Stomach (tissue), 9 donors: ENCODE measurements around the gene GALM. TPM values are rescaled to one million over a fixed set of nuclear protein-coding genes. Genes with fewer than 3 reads are reported as not detected.
"Not testable (repeated sequence)": the region's sequence is repeated elsewhere in the genome, so short reads cannot be mapped to it uniquely, and the experiment has no call there.

Experiments used
- DNase-seq, 2 donors: peaks; one replicate each; pipeline versions ENCODE4 v3.0.0 to v3.0.0-alpha.2; 2013 to 2019
- H3K27ac ChIP-seq, 5 donors: fragments of 200-600 bp in 4 of 5; sonication (generic) in 4 of 5; one replicate each; pipeline ENCODE4 v1.5.1; 2013 to 2019; ENCODE audit warnings: mild to moderate bottlenecking in 1 of 5, moderate library complexity in 1 of 5
- H3K27me3 ChIP-seq, 3 donors: fragments of 200-600 bp; sonication (generic); one replicate each; pipeline ENCODE4 v1.5.1; 2017 to 2019; ENCODE audit warnings: mixed run types in 1 of 3
- H3K36me3 ChIP-seq, 4 donors: fragments of 200-600 bp; sonication (generic); 1 replicate in 3 of 4; 2 replicates in 1 of 4; pipeline ENCODE4 v1.5.1; 2016 to 2019
- H3K4me1 ChIP-seq, 4 donors: fragments of 200-600 bp; sonication (generic); one replicate each; pipeline ENCODE4 v1.5.1; 2016 to 2019
- H3K4me3 ChIP-seq, 4 donors: fragments of 200-600 bp; sonication (generic) in 3 of 4; one replicate each; pipeline ENCODE4 v1.5.1; 2016 to 2019; ENCODE audit warnings: mild to moderate bottlenecking in 1 of 4
- H3K9me3 ChIP-seq, 4 donors: fragments of 200-600 bp; sonication (generic); one replicate each; pipeline ENCODE4 v1.5.1; 2016 to 2019
- CTCF ChIP-seq, 7 experiments: fragments of 450-650 bp in 4 of 7; fragments of 200-600 bp in 3 of 7; sonication (generic) in 3 of 7; IDR thresholded peaks; one replicate each; pipeline ENCODE4 v1.5.1; 2016 to 2019; ENCODE audit warnings: antibody characterized with exemption in 7 of 7, control low read depth in 2 of 7, mild to moderate bottlenecking in 1 of 7
- EP300 ChIP-seq: sonication (generic); formaldehyde crosslinking; IDR thresholded peaks from one replicate; pipeline ENCODE4 v1.6.1; 2017; ENCODE audit warnings: antibody characterized with exemption
- POLR2A ChIP-seq, 4 donors: fragments of 450-650 bp; IDR thresholded peaks; one replicate each; pipeline ENCODE4 v1.6.1; 2016; ENCODE audit warnings: antibody characterized with exemption in 4 of 4, control low read depth in 2 of 4, mild to moderate bottlenecking in 1 of 4, moderate library complexity in 1 of 4
- POLR2AphosphoS5 ChIP-seq, 3 donors: sonication (generic); formaldehyde crosslinking; IDR thresholded peaks; one replicate each; pipeline ENCODE4 v1.6.1; 2016; ENCODE audit warnings: antibody characterized with exemption in 3 of 3
- WGBS, 5 donors: extraction: QIAGEN DNeasy Blood & Tissue Kit in 3 of 5; methylation state at CpG; one replicate each; pipeline versions ENCODE4 v1.1.5 to v1.1.7; 2013 to 2018; 5-methylcytosine and 5-hydroxymethylcytosine counted together
- intact Hi-C: fragments of 100-400 bp; cut with DNase I; formaldehyde crosslinking; loops from one replicate; pipeline ENCODE4 v1.15.1; 2023; ENCODE audit warnings: low total_unique reads
- polyA plus RNA-seq, 3 donors: library from polyadenylated mRNA; stranded (reverse); fragments of 200-250 nt; gene quantifications; one replicate each; pipeline ENCODE4 v1.2.3, GENCODE V29; 2013
- total RNA-seq, 5 donors: library from RNA; depleted of rRNA; stranded (reverse); fragments of >200 nt; gene quantifications; one replicate each; pipeline versions ENCODE4 v1.1.0 to v1.2.3, GENCODE V29; 2014 to 2016
- donor health status: healthy with polysubstance abuse.
- donor health status: Bipolar disorder and iron deficiency.
- donor health status: healthy.

GALM gene
- total and polyA plus RNA-seq, 8 donors = 2.2 to 17.8 (median 9.3) TPM; not detected in 1

- WGBS, 5 donors = 92 to 95% (median 93%) methylated on average over 16 of the region's 16 CpGs
- Histone ChIP-seq H3K27ac (no peak overlapping the region), H3K4me1 (peaks cover 9 to 37% (median 23%) of the 10 kb centered on the region in 4 donors), H3K27me3 (no peaks in the 10 kb centered on the region), H3K36me3 (no peaks in the 10 kb centered on the region), H3K4me3 (no peak overlapping the region), H3K9me3 (no peaks in the 10 kb centered on the region)
- no peak for DNase-seq
- intact Hi-C loops = no loop called here
- TF ChIP-seq EP300 = no peak
These were observed 3.0 kb downstream of the GALM start for GRCh38 chr2:38668779-38669479.

- peaks cover 0 to 8% (median 6%) of the 10 kb centered on the region in 4 donors for H3K36me3 ChIP-seq
- peaks cover 7 to 26% (median 18%) of the 10 kb centered on the region in 4 donors for H3K4me1 ChIP-seq
- no peak overlapping the region for H3K4me3 ChIP-seq
- 77 to 88% (median 84%) methylated on average over 6 of the region's 6 CpGs for WGBS, 5 donors
- H3K27me3 ChIP-seq = no peaks in the 10 kb centered on the region
- TF ChIP-seq EP300 (no peak), CTCF (IDR thresholded peaks at IDR 0.05) (no peak), POLR2AphosphoS5 (IDR thresholded peaks at IDR 0.05) (no peak), POLR2A (IDR thresholded peaks at IDR 0.05) (no peak)
- intact Hi-C loops = loop anchor here (10.0 kb wide), 1 partner anchor 67 kb away; the partner anchor contains the start of gene HNRNPLL
- no peaks in the 10 kb centered on the region for H3K9me3 ChIP-seq
- no peak overlapping the region for H3K27ac ChIP-seq
- no peak for DNase-seq
These were observed 5.4 kb downstream of the GALM start for GRCh38 chr2:38671303-38671702.

GRCh38 chr2:38671946-38672345, 6.0 kb downstream of the GALM start:
- no peaks in the 10 kb centered on the region for H3K27me3 ChIP-seq
- 71 to 81% (median 79%) methylated on average over 2 of the region's 2 CpGs for WGBS, 5 donors
- H3K4me3 ChIP-seq = no peak overlapping the region
- no peak for DNase-seq
- no peak for TF ChIP-seq POLR2AphosphoS5 (IDR thresholded peaks at IDR 0.05)
- intact Hi-C loops = loop anchor here (10.0 kb wide), 1 partner anchor 67 kb away; the partner anchor contains the start of gene HNRNPLL
- H3K27ac ChIP-seq = no peak overlapping the region
- H3K36me3 ChIP-seq = peaks cover 4 to 14% (median 13%) of the 10 kb centered on the region in 4 donors
- peaks cover under 1 to 19% (median 12%) of the 10 kb centered on the region in 4 donors for H3K4me1 ChIP-seq
- no peaks in the 10 kb centered on the region for H3K9me3 ChIP-seq

GRCh38 chr2:38672445-38673391, 6.8 kb downstream of the GALM start:
- no peak for DNase-seq
- intact Hi-C loops = loop anchor here (10.0 kb wide), 1 partner anchor 68 kb away; the partner anchor contains the start of gene HNRNPLL
- WGBS, 5 donors = 83 to 94% (median 92%) methylated on average over 8 of the region's 8 CpGs
- Histone ChIP-seq H3K4me1 (peaks cover 0 to 11% (median 4%) of the 10 kb centered on the region in 4 donors), H3K27ac (no peak overlapping the region), H3K36me3 (peaks cover 8 to 22% (median 20%) of the 10 kb centered on the region in 4 donors), H3K9me3 (no peaks in the 10 kb centered on the region), H3K4me3 (no peak overlapping the region), H3K27me3 (no peaks in the 10 kb centered on the region)
- no peak for TF ChIP-seq POLR2A (IDR thresholded peaks at IDR 0.05)
- TF ChIP-seq CTCF (IDR thresholded peaks at IDR 0.05) = no peak
- TF ChIP-seq POLR2AphosphoS5 (IDR thresholded peaks at IDR 0.05) = no peak
- no peak for TF ChIP-seq EP300

- no peaks in the 10 kb centered on the region for H3K4me1 ChIP-seq
- no peak for DNase-seq
- intact Hi-C loops = loop anchor here (10.0 kb wide), 1 partner anchor 72 kb away; the partner anchor contains the start of gene HNRNPLL
- H3K27me3 ChIP-seq = no peaks in the 10 kb centered on the region
- H3K9me3 ChIP-seq = no peaks in the 10 kb centered on the region
- H3K4me3 ChIP-seq = no peak overlapping the region
- WGBS, 5 donors = 82 to 91% (median 85%) methylated on average over 6 of the region's 6 CpGs
- no peak for TF ChIP-seq POLR2AphosphoS5 (IDR thresholded peaks at IDR 0.05)
- no peak for TF ChIP-seq POLR2A (IDR thresholded peaks at IDR 0.05)
- no peak for TF ChIP-seq EP300
- TF ChIP-seq CTCF (IDR thresholded peaks at IDR 0.05) = no peak
- H3K27ac ChIP-seq = no peak overlapping the region
- H3K36me3 ChIP-seq = peaks cover 8 to 60% (median 57%) of the 10 kb centered on the region in 4 donors
These were observed 10.8 kb downstream of the GALM start for GRCh38 chr2:38676681-38677080.

DNA sequence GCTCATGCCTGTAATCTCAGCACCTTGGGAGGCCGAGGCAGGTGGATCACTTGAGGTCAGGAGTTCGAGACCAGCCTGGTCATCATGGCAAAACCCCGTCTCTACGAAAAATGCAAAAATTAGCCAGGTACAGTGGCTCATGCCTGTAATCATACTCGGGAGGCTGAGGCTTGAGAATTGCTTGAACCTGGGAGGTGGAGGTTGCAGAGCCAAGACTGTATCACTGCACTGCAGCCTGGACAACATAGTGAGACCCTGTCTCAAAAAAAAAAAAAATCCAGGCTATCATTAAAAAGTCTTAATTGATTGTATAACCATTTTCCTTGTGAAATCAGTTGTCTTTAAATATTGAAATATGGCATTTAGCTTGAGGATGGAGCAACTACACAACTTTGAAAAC, 15.0 kb downstream of the GALM start:
- Histone ChIP-seq H3K36me3 (peaks cover 8 to 88% (median 74%) of the 10 kb centered on the region in 4 donors), H3K4me1 (peaks cover 0 to 11% (median 5%) of the 10 kb centered on the region in 4 donors)
- H3K27ac ChIP-seq, DNase-seq, H3K4me3 ChIP-seq, H3K27me3 ChIP-seq, H3K9me3 ChIP-seq, intact Hi-C loops: not testable (repeated sequence)
- WGBS, 5 donors = 93 to 98% (median 97%) methylated on average over 5 of the region's 5 CpGs
